ENCODE data around the gene MSH3. TPM values are rescaled to one million over a fixed set of nuclear protein-coding genes. Genes with fewer than 3 reads are reported as not detected.

The MSH3 gene
- total and polyA plus RNA-seq, 2 of the 8 experiments (the other 6 are each of a cell fraction or from before 2014, with no cell fraction given) = 3.6 to 22.6 TPM

- FAIRE-seq = peak; percentile 48
- H2BK120ac ChIP-seq (replicated peaks; ENCODE audit: low read depth, low read length) = no peak overlapping the region
- no peak overlapping the region for H4K8ac ChIP-seq (ENCODE audit: extremely low read depth, insufficient read depth, low read length)
- H3K23ac ChIP-seq (ENCODE audit: insufficient read length) = no peak overlapping the region
- no peaks in the 10 kb centered on the region for H3K23me2 ChIP-seq (ENCODE audit: low read depth, low read length)
- no peak overlapping the region for H4K91ac ChIP-seq (replicated peaks; ENCODE audit: insufficient read length, low read length)
- H4K5ac ChIP-seq (ENCODE audit: insufficient read length, low read depth, low read length) = no peak overlapping the region
- no peaks in the 10 kb centered on the region for H3K79me1 ChIP-seq (ENCODE audit: low read depth, low read length)
- H3K79me2 ChIP-seq (ENCODE audit: control insufficient read depth in 1 of 2, insufficient read depth in 2 of 2, low read length in 2 of 2) = no peaks in the 10 kb centered on the region
- no peak overlapping the region for H3K4me3 ChIP-seq (ENCODE audit: extremely low read depth in 1 of 4, insufficient read depth in 2 of 4, low read depth in 3 of 4, low read length in 4 of 4)
- H3K56ac ChIP-seq (replicated peaks; ENCODE audit: insufficient read length, low read depth, low read length) = no peak overlapping the region
- peaks cover 0 to 3% (median 0%) of the 10 kb centered on the region in 4 experiments; a peak in 2 of 8 replicates for H3K36me3 ChIP-seq (ENCODE audit: control insufficient read depth in 2 of 4, insufficient read depth in 4 of 4, low read length in 3 of 4)
- no peak overlapping the region for H3K18ac ChIP-seq (ENCODE audit: extremely low read depth, low read length)
- no peak overlapping the region for H3K9ac ChIP-seq (replicated peaks in 1 of 4; ENCODE audit: extremely low read depth in 1 of 4, low read depth in 3 of 4, low read length in 3 of 4)
- no peak overlapping the region for H3K4ac ChIP-seq (replicated peaks; ENCODE audit: insufficient read length, low read depth, low read length)
- no peak overlapping the region for H2AK5ac ChIP-seq (ENCODE audit: low read depth, low read length)
- H3K27ac ChIP-seq (ENCODE audit: low read depth, low read length) = no peak overlapping the region
- ChIA-PET CTCF (ENCODE audit: partially characterized antibody) (interaction anchor here (1.2 to 1.5 kb wide), 3 partner anchors 14 to 22 kb away, joined by 3 read pairs; no protein-coding TSS in a partner anchor), POLR2A (ENCODE audit: partially characterized antibody) (no interaction called here)
- no peak overlapping the region for H2BK15ac ChIP-seq (ENCODE audit: low read length)
- H2AFZ ChIP-seq (ENCODE audit: low read length) = no peak overlapping the region
- no peak overlapping the region for H2BK20ac ChIP-seq (ENCODE audit: low read length)
- no peak for TF ChIP-seq HDAC2 (IDR thresholded peaks at IDR 0.05; ENCODE audit: borderline replicate concordance in 1 of 2, low read depth in 2 of 2, low read length in 2 of 2)
- no peak overlapping the region for H3K4me2 ChIP-seq (ENCODE audit: insufficient read depth in 1 of 2, low read depth in 2 of 2, low read length in 2 of 2)
- no peak for DNase-seq (ENCODE audit: low read depth in 1 of 2, low spot score in 2 of 2)
- no peak overlapping the region for H2BK5ac ChIP-seq (ENCODE audit: low read depth, low read length)
- no peaks in the 10 kb centered on the region for H3K27me3 ChIP-seq (replicated peaks in 1 of 4; ENCODE audit: control insufficient read depth in 3 of 4, extremely low read depth in 1 of 4, insufficient read depth in 3 of 4, low read length in 3 of 4)
- H4K20me1 ChIP-seq (replicated peaks in 1 of 2; ENCODE audit: control insufficient read depth in 1 of 2, insufficient read depth in 2 of 2, low read length in 2 of 2) = no peaks in the 10 kb centered on the region
- no peak overlapping the region for H2BK12ac ChIP-seq (ENCODE audit: low read depth, low read length)
- no peaks in the 10 kb centered on the region for H3K9me3 ChIP-seq (ENCODE audit: insufficient read depth in 2 of 2, low read depth in 1 of 2, low read length in 1 of 2)
- H3K14ac ChIP-seq (ENCODE audit: insufficient read length) = no peak overlapping the region
- peaks cover 0 to 2% (median 0%) of the 10 kb centered on the region in 4 experiments; a peak in 1 of 7 replicates for H3K4me1 ChIP-seq (replicated peaks in 1 of 4; ENCODE audit: control insufficient read depth in 3 of 4, insufficient read depth in 4 of 4, low read length in 3 of 4)
Observed at GRCh38 chr5:80798633-80799032, 144.2 kb downstream of the MSH3 start.

Data from H1 (cell line).